Lower leg skin (tissue), 4 donors: ENCODE measurements around the gene IGSF5. TPM values are rescaled to one million over a fixed set of nuclear protein-coding genes. Genes with fewer than 3 reads are reported as not detected.
A peak's percentile ranks its signal among the peaks of the same experiment; 100 is the strongest.

Source experiments
- DNase-seq, 2 donors: peaks; one replicate each; pipeline ENCODE4 v3.0.0-alpha.2; 2019; ENCODE audit warnings: low spot score in 2 of 2
- H3K4me3 ChIP-seq: fragments of 200-600 bp; sonication (generic); 2 replicates; pipeline ENCODE4 v1.5.1; 2017; ENCODE audit warnings: mild to moderate bottlenecking, low read depth; ENCODE audit not compliant: poor library complexity, severe bottlenecking
- POLR2A ChIP-seq, 2 donors: fragments of 450-650 bp; IDR thresholded peaks; one replicate each; pipeline ENCODE4 v1.6.1; 2016 to 2017; ENCODE audit warnings: antibody characterized with exemption in 2 of 2, mild to moderate bottlenecking in 1 of 2, moderate library complexity in 1 of 2
- WGBS, 2 donors: methylation state at CpG; one replicate each; pipeline ENCODE4 v1.1.5; 2018; 5-methylcytosine and 5-hydroxymethylcytosine counted together
- intact Hi-C: fragments of 100-400 bp; cut with DNase I; formaldehyde crosslinking; loops from one replicate; pipeline ENCODE4 v1.15.0; 2023; ENCODE audit warnings: low total_unique reads
- total RNA-seq, 4 donors: library from RNA; depleted of rRNA; stranded (reverse); fragments of >200 nt; gene quantifications; one replicate each; pipeline ENCODE4 v1.1.0, GENCODE V29; 2016
- TF ChIP-seq, protein P1 (sequence below), 3 donors: fragments of 450-650 bp; IDR thresholded peaks; one replicate each; pipeline ENCODE4 v1.5.1; 2016; ENCODE audit warnings: antibody characterized with exemption in 3 of 3, mild to moderate bottlenecking in 3 of 3, moderate library complexity in 2 of 3

Gene IGSF5
- total RNA-seq, 4 donors from 2014 or later = 1.2 to 1.4 (median 1.3) TPM; not detected in 1

DNA sequence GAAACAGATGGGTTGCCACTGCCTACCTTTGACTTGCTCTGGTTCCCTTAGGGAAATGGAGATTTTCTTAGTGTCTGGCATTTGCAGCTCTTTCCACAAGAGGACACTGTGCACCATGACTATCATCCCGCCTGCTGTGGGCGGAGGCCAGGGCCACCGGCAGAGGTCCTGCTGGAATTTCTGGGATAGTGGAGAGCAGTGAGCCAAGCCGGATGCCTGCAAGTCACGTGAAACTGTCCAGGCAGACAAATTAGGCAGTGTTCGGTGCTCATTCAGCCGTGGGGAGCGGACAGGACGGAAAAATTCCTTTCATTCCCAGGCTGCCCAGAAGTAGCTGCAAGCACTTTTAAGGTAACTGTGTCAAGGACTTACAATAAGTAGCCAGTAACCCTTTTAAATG is 43.4 kb downstream of the IGSF5 start:
- TF ChIP-seq, protein P1, sequence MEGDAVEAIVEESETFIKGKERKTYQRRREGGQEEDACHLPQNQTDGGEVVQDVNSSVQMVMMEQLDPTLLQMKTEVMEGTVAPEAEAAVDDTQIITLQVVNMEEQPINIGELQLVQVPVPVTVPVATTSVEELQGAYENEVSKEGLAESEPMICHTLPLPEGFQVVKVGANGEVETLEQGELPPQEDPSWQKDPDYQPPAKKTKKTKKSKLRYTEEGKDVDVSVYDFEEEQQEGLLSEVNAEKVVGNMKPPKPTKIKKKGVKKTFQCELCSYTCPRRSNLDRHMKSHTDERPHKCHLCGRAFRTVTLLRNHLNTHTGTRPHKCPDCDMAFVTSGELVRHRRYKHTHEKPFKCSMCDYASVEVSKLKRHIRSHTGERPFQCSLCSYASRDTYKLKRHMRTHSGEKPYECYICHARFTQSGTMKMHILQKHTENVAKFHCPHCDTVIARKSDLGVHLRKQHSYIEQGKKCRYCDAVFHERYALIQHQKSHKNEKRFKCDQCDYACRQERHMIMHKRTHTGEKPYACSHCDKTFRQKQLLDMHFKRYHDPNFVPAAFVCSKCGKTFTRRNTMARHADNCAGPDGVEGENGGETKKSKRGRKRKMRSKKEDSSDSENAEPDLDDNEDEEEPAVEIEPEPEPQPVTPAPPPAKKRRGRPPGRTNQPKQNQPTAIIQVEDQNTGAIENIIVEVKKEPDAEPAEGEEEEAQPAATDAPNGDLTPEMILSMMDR (IDR thresholded peaks at IDR 0.05) = no peak
- TF ChIP-seq POLR2A (IDR thresholded peaks at IDR 0.05) = no peak
- WGBS, 2 donors = 8 to 18% methylated on average over 9 of the region's 9 CpGs
- intact Hi-C loops = no loop called here
- DNase-seq = peak; percentile 27 to 87
- no peak overlapping the region for H3K4me3 ChIP-seq

DNA sequence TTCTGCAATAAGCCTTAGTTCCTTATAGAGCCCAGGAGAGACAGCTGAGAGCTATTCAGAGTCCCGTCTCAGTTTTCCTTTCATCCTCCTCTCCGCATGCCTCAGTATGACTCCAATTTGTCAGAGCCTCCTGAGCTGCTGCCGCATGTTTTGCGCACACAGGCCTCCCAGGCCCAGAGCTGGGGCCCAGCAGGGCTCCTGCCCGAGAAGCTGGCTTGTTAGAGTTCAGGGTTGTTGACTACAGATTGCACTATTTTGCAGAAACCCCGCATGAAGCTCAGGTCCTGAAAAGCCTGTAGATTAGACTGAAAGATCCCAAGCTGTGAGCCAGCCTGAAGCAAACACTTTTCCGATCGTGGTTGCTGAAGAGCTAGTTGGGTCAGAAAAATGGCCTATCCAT is 51.5 kb downstream of the IGSF5 start:
- H3K4me3 ChIP-seq = no peak overlapping the region
- TF ChIP-seq POLR2A (IDR thresholded peaks at IDR 0.05) = no peak
- TF ChIP-seq, protein P1 (IDR thresholded peaks at IDR 0.05) = no peak
- DNase-seq = no peak
- WGBS, 2 donors = 82 to 83% methylated on average over 8 of the region's 8 CpGs
- intact Hi-C loops = no loop called here

DNA sequence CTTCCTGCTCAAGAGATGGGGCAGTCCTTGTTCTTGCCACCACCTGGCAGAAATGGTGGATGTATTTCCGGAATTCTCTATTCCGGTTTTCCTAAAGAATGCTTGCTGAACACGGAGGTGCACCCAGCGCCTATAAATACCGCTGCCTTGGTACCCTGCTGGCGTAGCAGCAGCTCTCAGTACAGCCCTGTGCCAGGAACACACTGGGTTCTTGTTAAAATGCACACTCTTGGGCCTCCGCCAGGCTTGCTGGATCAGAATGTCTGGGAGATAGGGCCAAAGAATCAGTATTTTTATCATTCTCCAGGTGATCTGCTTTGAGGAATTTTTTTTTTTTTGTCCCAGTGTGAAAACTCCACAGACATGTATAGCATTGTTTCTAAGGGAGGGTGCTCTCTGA is 54.2 kb downstream of the IGSF5 start:
- TF ChIP-seq, protein P1 (IDR thresholded peaks at IDR 0.05) = no peak
- no peak for TF ChIP-seq POLR2A (IDR thresholded peaks at IDR 0.05)
- H3K4me3 ChIP-seq = no peak overlapping the region
- DNase-seq = no peak
- intact Hi-C loops = no loop called here
- WGBS, 2 donors = 90 to 91% methylated on average over 7 of the region's 7 CpGs

DNA sequence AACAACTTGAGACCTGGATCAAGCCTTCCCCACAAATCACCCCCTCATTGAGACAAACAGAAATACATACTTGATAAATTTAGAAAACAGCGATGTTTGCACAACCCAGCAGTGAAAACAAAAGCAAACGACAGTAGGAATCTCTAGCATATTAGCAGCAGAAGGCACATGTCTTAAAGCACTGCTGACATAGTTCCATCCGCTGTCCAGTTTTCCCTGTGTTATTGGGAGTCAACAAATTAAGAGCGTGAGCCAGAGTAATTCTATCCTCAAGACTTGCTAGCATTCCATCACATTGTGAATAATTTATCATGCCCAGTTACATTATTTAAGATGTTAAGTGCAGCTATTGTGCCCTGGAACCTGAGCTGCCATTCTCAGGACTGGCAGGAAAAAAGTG is 55.3 kb downstream of the IGSF5 start:
- 77 to 82% methylated on average over 4 of the region's 4 CpGs for WGBS, 2 donors
- TF ChIP-seq, protein P1 (IDR thresholded peaks at IDR 0.05) = no peak
- no peak for TF ChIP-seq POLR2A (IDR thresholded peaks at IDR 0.05)
- intact Hi-C loops = loop anchor here (5.0 kb wide), 1 partner anchor 562 kb away; no protein-coding TSS in a partner anchor

DNA sequence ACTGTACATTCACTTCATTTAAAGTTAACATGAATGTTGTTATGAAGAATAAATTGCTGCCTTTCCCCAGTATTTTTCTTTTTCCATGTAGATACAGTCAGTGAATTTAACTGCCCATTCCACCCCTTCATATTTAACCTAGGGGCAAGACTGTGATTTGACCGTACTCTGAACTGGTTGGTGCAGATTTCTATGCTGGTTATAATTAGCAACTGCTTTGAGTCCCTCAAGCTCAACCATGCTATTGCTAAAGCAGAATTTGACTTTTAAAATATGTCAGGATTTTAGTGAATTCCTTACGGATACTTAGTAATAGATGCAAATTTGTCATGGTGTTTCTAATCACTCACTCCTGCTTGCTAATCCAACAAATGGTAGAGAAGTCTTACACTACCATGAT is 57.2 kb downstream of the IGSF5 start:
- intact Hi-C loops = loop anchor here (5.0 kb wide), 1 partner anchor 560 kb away; no protein-coding TSS in a partner anchor
- no peak overlapping the region for H3K4me3 ChIP-seq
- TF ChIP-seq POLR2A (IDR thresholded peaks at IDR 0.05) = no peak
- TF ChIP-seq, protein P1 (IDR thresholded peaks at IDR 0.05) = no peak
- 53 to 69% methylated on average over 2 of the region's 2 CpGs for WGBS, 2 donors
- DNase-seq = no peak

More for the DNA sequence above, 55.3 kb downstream of the IGSF5 start:
- no peak overlapping the region for H3K4me3 ChIP-seq
- DNase-seq = no peak

DNA sequence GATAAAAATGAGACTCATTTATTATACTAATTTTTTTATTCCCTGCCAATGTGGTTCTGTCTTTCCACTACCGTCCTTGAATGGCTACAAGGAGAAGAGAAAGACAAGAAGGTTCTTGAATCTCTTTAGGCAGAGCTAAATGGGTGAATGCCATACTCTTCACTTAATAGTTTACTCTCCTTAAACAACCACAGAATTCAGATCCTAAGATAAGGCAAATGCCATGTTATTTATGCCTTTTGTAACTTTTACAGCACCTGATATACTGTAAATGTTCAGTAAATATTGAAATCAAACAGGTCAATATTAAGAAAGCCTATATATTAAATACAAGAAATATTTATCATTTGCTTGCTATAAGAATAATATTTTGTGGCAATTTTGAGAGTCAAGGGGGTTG is 58.4 kb downstream of the IGSF5 start:
- no peak overlapping the region for H3K4me3 ChIP-seq
- WGBS, 2 donors = 74 to 84% methylated on average over 1 of the region's 1 CpG
- DNase-seq = no peak
- TF ChIP-seq POLR2A (IDR thresholded peaks at IDR 0.05) = no peak
- TF ChIP-seq, protein P1 (IDR thresholded peaks at IDR 0.05) = no peak
- intact Hi-C loops = loop anchor here (5.0 kb wide), 1 partner anchor 559 kb away; no protein-coding TSS in a partner anchor
